Measurements from ENCODE around the gene KCTD8. TPM values are rescaled to one million over a fixed set of nuclear protein-coding genes. Genes with fewer than 3 reads are reported as not detected.
A peak's percentile ranks its signal among the peaks of the same experiment; 100 is the strongest.

The KCTD8 gene
- total and polyA plus RNA-seq, 5 experiments from 2014 or later, result not detected

DNA sequence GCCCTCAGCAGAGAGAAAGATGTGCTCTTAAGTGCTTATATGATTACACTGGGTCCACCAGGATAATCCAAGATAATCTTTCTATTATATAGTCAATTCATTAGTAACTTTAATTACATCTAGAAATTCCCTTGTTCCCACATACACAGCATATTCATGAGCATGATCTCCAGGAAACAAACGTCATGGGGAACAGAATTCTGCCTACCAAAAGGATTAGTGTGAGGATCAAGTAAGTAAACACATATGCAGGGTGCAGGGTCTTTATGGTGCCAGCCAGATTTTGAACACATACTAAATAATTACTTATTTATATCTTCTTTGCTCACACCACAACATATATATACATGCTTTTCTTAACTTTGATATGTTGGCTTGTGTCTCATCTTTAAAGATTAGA is 169.1 kb downstream of the KCTD8 start:
- H3K9me3 Mint-ChIP-seq, result peaks cover 0 to 17% (median 10%) of the 10 kb centered on the region in 9 donors
- H3K27me3 Mint-ChIP-seq, result no peaks in the 10 kb centered on the region
- no peaks in the 10 kb centered on the region for H3K36me3 Mint-ChIP-seq
- no peak overlapping the region for H3K4me3 Mint-ChIP-seq
- no peaks in the 10 kb centered on the region for H3K4me1 Mint-ChIP-seq
- no peak for ATAC-seq
- H3K27ac Mint-ChIP-seq, result no peak overlapping the region
- POLR2A ChIA-PET, result no interaction called here
- no peak for DNase-seq

GRCh38 chr4:44279066-44279465 is 169.5 kb downstream of the KCTD8 start:
- H3K36me3 Mint-ChIP-seq, result no peaks in the 10 kb centered on the region
- no peak overlapping the region for H3K4me3 Mint-ChIP-seq
- DNase-seq (no peak), ATAC-seq (no peak)
- H3K9me3 Mint-ChIP-seq, result peaks cover 0 to 17% (median 9%) of the 10 kb centered on the region in 9 donors
- no peak overlapping the region for H3K27ac Mint-ChIP-seq
- H3K27me3 Mint-ChIP-seq, result no peaks in the 10 kb centered on the region
- H3K4me1 Mint-ChIP-seq, result no peaks in the 10 kb centered on the region
- POLR2A ChIA-PET, result no interaction called here

DNA sequence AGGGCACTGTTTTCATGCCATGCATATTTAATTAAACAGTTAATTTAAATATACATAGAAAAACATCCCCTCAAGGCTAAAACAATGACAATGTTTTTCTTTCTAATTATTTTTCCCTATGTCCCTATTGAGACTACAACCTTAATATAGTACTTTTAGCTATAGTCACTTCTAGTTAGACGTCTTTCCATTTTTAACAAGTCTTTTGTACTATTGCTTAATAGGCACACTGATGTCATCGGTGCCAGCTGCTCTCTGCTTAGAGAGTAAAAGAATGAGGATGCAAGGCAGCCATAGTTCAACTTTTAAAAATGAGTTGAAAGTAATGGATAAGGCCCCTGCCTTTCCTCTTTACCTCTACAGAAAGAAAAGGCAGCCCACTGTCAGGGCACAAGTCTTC is 191.1 kb downstream of the KCTD8 start:
- no peak overlapping the region for H3K27ac Mint-ChIP-seq
- H3K36me3 Mint-ChIP-seq, result peaks cover 0 to 6% (median 0%) of the 10 kb centered on the region in 3 donors
- no peak overlapping the region for H3K4me3 Mint-ChIP-seq
- no peaks in the 10 kb centered on the region for H3K4me1 Mint-ChIP-seq
- H3K27me3 Mint-ChIP-seq, result no peaks in the 10 kb centered on the region
- DNase-seq, result no peak
- H3K9me3 Mint-ChIP-seq, result peaks cover 2 to 18% (median 7%) of the 10 kb centered on the region in 9 donors
- no peak for ATAC-seq
- POLR2A ChIA-PET, result no interaction called here

GRCh38 chr4:44256414-44256813 is 192.2 kb downstream of the KCTD8 start:
- POLR2A ChIA-PET, result no interaction called here
- Mint-ChIP-seq H3K4me3 (no peak overlapping the region), H3K36me3 (peaks cover 0 to 6% (median 0%) of the 10 kb centered on the region in 3 donors), H3K27me3 (no peaks in the 10 kb centered on the region), H3K9me3 (peaks cover 2 to 13% (median 7%) of the 10 kb centered on the region in 9 donors), H3K27ac (no peak overlapping the region), H3K4me1 (no peaks in the 10 kb centered on the region)
- DNase-seq, result no peak
- no peak for ATAC-seq

DNA sequence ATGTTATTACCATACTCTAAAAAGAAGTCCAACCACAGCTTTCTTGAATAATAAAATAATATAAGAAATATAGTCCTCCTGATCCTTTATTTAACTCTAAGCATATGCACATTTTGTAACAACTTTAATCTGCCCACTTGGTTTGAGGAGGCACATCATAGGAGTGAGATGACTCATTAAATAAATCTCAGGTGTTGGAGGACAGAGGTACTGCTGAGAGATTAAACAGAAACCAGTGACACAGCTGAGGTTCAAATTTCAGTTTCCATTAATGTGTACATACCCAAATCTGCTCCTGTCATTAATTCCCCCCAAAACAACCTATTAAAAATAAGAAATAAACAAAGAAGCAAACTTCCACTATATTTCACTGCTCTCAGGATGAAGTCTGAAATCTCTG is 211.0 kb downstream of the KCTD8 start:
- ATAC-seq (no peak), DNase-seq (no peak)
- no peak overlapping the region for H3K27ac Mint-ChIP-seq
- H3K4me3 Mint-ChIP-seq, result no peak overlapping the region
- no peaks in the 10 kb centered on the region for H3K36me3 Mint-ChIP-seq
- H3K9me3 Mint-ChIP-seq, result peaks cover 0 to 11% (median 5%) of the 10 kb centered on the region in 9 donors
- no peaks in the 10 kb centered on the region for H3K4me1 Mint-ChIP-seq
- H3K27me3 Mint-ChIP-seq, result no peaks in the 10 kb centered on the region
- POLR2A ChIA-PET, result no interaction called here

GRCh38 chr4:44235897-44236296 is 212.7 kb downstream of the KCTD8 start:
- peaks cover 0 to 10% (median 5%) of the 10 kb centered on the region in 9 donors for H3K9me3 Mint-ChIP-seq

GRCh38 chr4:44232262-44232661 is 216.3 kb downstream of the KCTD8 start:
- Mint-ChIP-seq H3K27ac (no peak overlapping the region), H3K36me3 (no peaks in the 10 kb centered on the region), H3K9me3 (peaks cover 0 to 9% (median 4%) of the 10 kb centered on the region in 9 donors), H3K4me1 (no peaks in the 10 kb centered on the region), H3K4me3 (no peak overlapping the region), H3K27me3 (no peaks in the 10 kb centered on the region)
- DNase-seq (no peak), ATAC-seq (no peak)
- POLR2A ChIA-PET, result no interaction called here

More at GRCh38 chr4:44235897-44236296, 212.7 kb downstream of the KCTD8 start:
- Mint-ChIP-seq H3K27ac (peak overlapping the region in 1 of 10 donors; percentile 11), H3K36me3 (no peaks in the 10 kb centered on the region), H3K27me3 (no peaks in the 10 kb centered on the region), H3K4me3 (no peak overlapping the region), H3K4me1 (no peaks in the 10 kb centered on the region)
- DNase-seq, result no peak
- POLR2A ChIA-PET, result no interaction called here
- no peak for ATAC-seq

DNA sequence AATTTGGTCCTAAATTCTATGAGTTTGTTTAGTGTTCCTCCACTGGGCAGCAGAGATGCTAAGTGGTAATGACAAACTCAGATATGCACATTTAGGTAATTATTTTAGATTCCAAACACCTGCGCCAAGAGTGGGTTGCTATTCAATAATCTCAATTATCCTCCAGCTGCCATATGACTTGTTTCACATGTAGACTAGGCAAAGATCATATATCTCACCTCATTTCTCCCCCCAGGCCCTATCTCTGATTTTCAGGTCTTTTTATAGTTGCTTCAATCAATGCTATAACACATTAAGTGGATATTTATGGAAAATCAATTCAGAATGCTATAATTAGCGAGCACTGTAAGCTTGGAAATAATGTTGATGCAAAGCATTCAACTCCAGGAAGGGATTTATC is 217.6 kb downstream of the KCTD8 start:
- Mint-ChIP-seq H3K4me3 (no peak overlapping the region), H3K27me3 (no peaks in the 10 kb centered on the region), H3K4me1 (no peaks in the 10 kb centered on the region), H3K9me3 (peaks cover 0 to 13% (median 7%) of the 10 kb centered on the region in 9 donors), H3K27ac (no peak overlapping the region), H3K36me3 (no peaks in the 10 kb centered on the region)
- DNase-seq, result no peak
- no peak for ATAC-seq
- POLR2A ChIA-PET, result no interaction called here

- H3K4me3 Mint-ChIP-seq, result no peak overlapping the region
- H3K9me3 Mint-ChIP-seq, result peaks cover 0 to 20% (median 9%) of the 10 kb centered on the region in 9 donors
- no peak overlapping the region for H3K27ac Mint-ChIP-seq
- DNase-seq (no peak), ATAC-seq (no peak)
- H3K4me1 Mint-ChIP-seq, result no peaks in the 10 kb centered on the region
- H3K27me3 Mint-ChIP-seq, result no peaks in the 10 kb centered on the region
- POLR2A ChIA-PET, result no interaction called here
- H3K36me3 Mint-ChIP-seq, result no peaks in the 10 kb centered on the region
Measured at GRCh38 chr4:44228326-44228725, 220.3 kb downstream of the KCTD8 start.

GRCh38 chr4:44221407-44221806 is 227.2 kb downstream of the KCTD8 start:
- no peak for DNase-seq
- H3K9me3 Mint-ChIP-seq, result peaks cover 0 to 10% (median 3%) of the 10 kb centered on the region in 9 donors
- POLR2A ChIA-PET, result no interaction called here
- ATAC-seq, result no peak
- no peaks in the 10 kb centered on the region for H3K36me3 Mint-ChIP-seq
- no peaks in the 10 kb centered on the region for H3K4me1 Mint-ChIP-seq
- no peaks in the 10 kb centered on the region for H3K27me3 Mint-ChIP-seq
- no peak overlapping the region for H3K27ac Mint-ChIP-seq
- no peak overlapping the region for H3K4me3 Mint-ChIP-seq

- ATAC-seq (no peak), DNase-seq (no peak)
- Mint-ChIP-seq H3K4me3 (no peak overlapping the region), H3K36me3 (no peaks in the 10 kb centered on the region), H3K4me1 (no peaks in the 10 kb centered on the region), H3K27me3 (no peaks in the 10 kb centered on the region), H3K27ac (no peak overlapping the region), H3K9me3 (peaks cover 0 to 4% (median 2%) of the 10 kb centered on the region in 9 donors)
- POLR2A ChIA-PET, result no interaction called here
Measured at GRCh38 chr4:44210750-44211149, 237.9 kb downstream of the KCTD8 start.

DNA sequence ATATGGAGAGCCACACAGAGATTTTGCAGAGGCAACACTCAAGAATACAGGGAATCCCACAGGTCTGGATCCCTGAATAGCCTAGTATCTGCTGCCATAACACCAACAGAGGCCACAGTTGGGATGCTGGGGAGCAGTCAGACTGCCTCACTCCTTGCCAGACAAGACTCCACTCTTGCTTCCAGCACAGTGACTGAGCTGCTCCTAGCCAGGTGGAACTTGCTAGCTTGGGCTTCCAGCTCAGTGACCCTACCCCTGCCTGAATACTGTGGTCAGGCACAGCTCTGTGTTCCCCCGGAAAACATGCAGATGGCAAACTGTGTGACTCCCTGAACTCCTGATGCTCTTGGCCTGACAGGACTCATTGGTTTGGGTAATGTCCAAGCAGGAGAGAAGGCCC is 251.8 kb downstream of the KCTD8 start:
- peaks cover 0 to 15% (median 0%) of the 10 kb centered on the region in 3 donors for H3K36me3 Mint-ChIP-seq
- DNase-seq (no peak), ATAC-seq (no peak)
- peaks cover 6 to 58% (median 14%) of the 10 kb centered on the region in 9 donors for H3K9me3 Mint-ChIP-seq
- POLR2A ChIA-PET, result no interaction called here
- H3K27ac Mint-ChIP-seq, result no peak overlapping the region
- H3K27me3 Mint-ChIP-seq, result peaks cover 0 to 4% (median 0%) of the 10 kb centered on the region in 5 donors
- peaks cover 0 to 2% (median 0%) of the 10 kb centered on the region in 4 donors for H3K4me1 Mint-ChIP-seq
- no peak overlapping the region for H3K4me3 Mint-ChIP-seq

- no peak overlapping the region for H3K4me3 Mint-ChIP-seq
- peaks cover 0 to 4% (median 0%) of the 10 kb centered on the region in 5 donors for H3K27me3 Mint-ChIP-seq
- DNase-seq (no peak), ATAC-seq (no peak)
- H3K4me1 Mint-ChIP-seq, result peaks cover 0 to 2% (median 0%) of the 10 kb centered on the region in 4 donors
- H3K9me3 Mint-ChIP-seq, result peaks cover 4 to 45% (median 14%) of the 10 kb centered on the region in 9 donors
- peaks cover 0 to 15% (median 0%) of the 10 kb centered on the region in 3 donors for H3K36me3 Mint-ChIP-seq
- POLR2A ChIA-PET, result no interaction called here
- H3K27ac Mint-ChIP-seq, result no peak overlapping the region
Measured at GRCh38 chr4:44194365-44194764, 254.2 kb downstream of the KCTD8 start.

GRCh38 chr4:44186850-44187246 is 261.8 kb downstream of the KCTD8 start:
- no peak for ATAC-seq
- no peak overlapping the region for H3K27ac Mint-ChIP-seq

More at GRCh38 chr4:44186850-44187246, 261.8 kb downstream of the KCTD8 start:
- no peak for DNase-seq
- no peaks in the 10 kb centered on the region for H3K36me3 Mint-ChIP-seq
- H3K4me1 Mint-ChIP-seq, result no peaks in the 10 kb centered on the region
- no peaks in the 10 kb centered on the region for H3K27me3 Mint-ChIP-seq
- POLR2A ChIA-PET, result no interaction called here
- H3K4me3 Mint-ChIP-seq, result no peak overlapping the region
- peaks cover 0 to 8% (median 0%) of the 10 kb centered on the region in 9 donors for H3K9me3 Mint-ChIP-seq
